BE2C (cell line): Measurements from ENCODE around the gene LYRM2.

Experiments used
- DNase-seq: peaks from one replicate; pipeline ENCODE4 v3.0.0-alpha.2; 2020
- H3K27me3 ChIP-seq: fragments of 250-450 bp; sonication (Bioruptor Pico); 2 replicates; pipeline ENCODE4 v1.5.1; 2020; ENCODE audit warnings: mild to moderate bottlenecking
- H3K36me3 ChIP-seq: fragments of 250-450 bp; sonication (Bioruptor Pico); 2 replicates; pipeline ENCODE4 v1.5.1; 2020; ENCODE audit warnings: mild to moderate bottlenecking
- H3K4me1 ChIP-seq: fragments of 250-450 bp; sonication (Bioruptor Pico); 2 replicates; pipeline ENCODE4 v1.5.1; 2020
- H3K4me3 ChIP-seq: 2 replicates; pipeline ENCODE4 v1.5.1; 2011; ENCODE audit warnings: low read depth, low read length
- H3K9me3 ChIP-seq: fragments of 250-450 bp; sonication (Bioruptor Pico); 2 replicates; pipeline ENCODE4 v1.5.1; 2020
- CTCF ChIP-seq: IDR thresholded peaks from 2 replicates; pipeline ENCODE4 v1.5.1; 2012; ENCODE audit warnings: mild to moderate bottlenecking, low read depth, low read length

LYRM2 gene

GRCh38 chr6:89555806-89556205 lies 82.7 kb downstream of the LYRM2 start:
- DNase-seq, result no peak
- TF ChIP-seq CTCF, result no peak
- Histone ChIP-seq H3K27me3 (peaks cover 7% of the 10 kb centered on the region), H3K4me1 (no peaks in the 10 kb centered on the region), H3K4me3 (no peak overlapping the region), H3K36me3 (no peaks in the 10 kb centered on the region), H3K9me3 (no peaks in the 10 kb centered on the region)

GRCh38 chr6:89555031-89555430 lies 83.5 kb downstream of the LYRM2 start:
- Histone ChIP-seq H3K4me3 (no peak overlapping the region), H3K4me1 (no peaks in the 10 kb centered on the region), H3K27me3 (peaks cover 2% of the 10 kb centered on the region; the same call in 1 of the 2 replicates), H3K36me3 (no peaks in the 10 kb centered on the region), H3K9me3 (no peaks in the 10 kb centered on the region)
- DNase-seq, result no peak
- no peak for TF ChIP-seq CTCF

GRCh38 chr6:89554106-89554505 lies 84.4 kb downstream of the LYRM2 start:
- Histone ChIP-seq H3K9me3 (no peaks in the 10 kb centered on the region), H3K36me3 (no peaks in the 10 kb centered on the region), H3K27me3 (no peaks in the 10 kb centered on the region), H3K4me1 (no peaks in the 10 kb centered on the region), H3K4me3 (no peak overlapping the region)
- DNase-seq, result no peak
- no peak for TF ChIP-seq CTCF

GRCh38 chr6:89553431-89553830 lies 85.1 kb downstream of the LYRM2 start:
- TF ChIP-seq CTCF, result no peak
- Histone ChIP-seq H3K4me1 (no peaks in the 10 kb centered on the region), H3K9me3 (no peaks in the 10 kb centered on the region), H3K4me3 (no peak overlapping the region), H3K36me3 (no peaks in the 10 kb centered on the region), H3K27me3 (no peaks in the 10 kb centered on the region)
- no peak for DNase-seq

GRCh38 chr6:89547281-89547680 lies 91.3 kb downstream of the LYRM2 start:
- H3K27me3 ChIP-seq, result no peaks in the 10 kb centered on the region
- no peak overlapping the region for H3K4me3 ChIP-seq
- TF ChIP-seq CTCF, result no peak
- no peak for DNase-seq
- no peaks in the 10 kb centered on the region for H3K36me3 ChIP-seq
- no peaks in the 10 kb centered on the region for H3K9me3 ChIP-seq
- H3K4me1 ChIP-seq, result no peaks in the 10 kb centered on the region

DNA sequence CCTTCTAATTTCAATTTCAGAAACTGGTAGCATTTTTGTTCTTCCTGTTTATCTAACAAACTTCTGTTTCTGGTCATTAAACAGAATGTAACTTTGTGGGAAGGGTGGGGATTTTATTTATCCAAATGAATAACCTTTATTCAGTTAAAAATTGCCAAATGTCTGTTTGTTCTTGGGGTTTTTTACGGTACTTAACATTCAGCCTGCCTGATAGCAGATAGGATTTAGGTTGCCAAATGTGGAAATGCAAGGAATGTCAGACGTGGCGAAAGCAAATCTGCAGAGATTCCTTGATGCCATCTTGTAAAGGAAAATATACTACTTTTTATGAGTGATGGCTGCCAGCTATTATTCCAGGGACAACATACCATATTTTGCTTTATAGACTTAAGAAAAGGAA lies 95.7 kb downstream of the LYRM2 start:
- no peaks in the 10 kb centered on the region for H3K27me3 ChIP-seq
- no peaks in the 10 kb centered on the region for H3K4me1 ChIP-seq
- no peak for TF ChIP-seq CTCF
- H3K4me3 ChIP-seq, result no peak overlapping the region
- H3K9me3 ChIP-seq, result no peaks in the 10 kb centered on the region
- DNase-seq, result no peak
- H3K36me3 ChIP-seq, result no peaks in the 10 kb centered on the region
